Activated T-cell treated with anti-CD3 and anti-CD28 coated beads, Interleukin-2, amount 50 U/mL, for 4 hours (primary cell): Measurements from ENCODE around the gene ZBTB2. TPM values are rescaled to one million over a fixed set of nuclear protein-coding genes. Genes with fewer than 3 reads are reported as not detected.
"Not testable (repeated sequence)": the region's sequence is repeated elsewhere in the genome, so short reads cannot be mapped to it uniquely, and the experiment has no call there.

ENCODE experiments used
- ATAC-seq, 2 donors: fragments of 200-7000 bp; cut with Tn5 transposase; one replicate each; pipeline ENCODE4 v1.10.0; 2021
- DNase-seq: peaks from one replicate; pipeline ENCODE4 v3.0.0-alpha.2; 2020
- H3K27me3 Mint-ChIP-seq: one replicate; pipeline ENCODE4 v1.8.0; 2021; ENCODE audit warnings: low read depth, mixed read lengths
- H3K36me3 Mint-ChIP-seq: one replicate; pipeline ENCODE4 v1.8.0; 2022; ENCODE audit warnings: mixed read lengths; ENCODE audit not compliant: insufficient read depth
- H3K4me1 Mint-ChIP-seq: one replicate; pipeline ENCODE4 v1.8.0; 2021; ENCODE audit warnings: low read depth, mixed read lengths
- H3K4me3 Mint-ChIP-seq: one replicate; pipeline ENCODE4 v1.8.0; 2021; ENCODE audit warnings: mild to moderate bottlenecking, moderate library complexity, mixed read lengths
- H3K9me3 Mint-ChIP-seq: one replicate; pipeline ENCODE4 v1.8.0; 2021; ENCODE audit warnings: mixed read lengths
- total RNA-seq, 3 donors: library from RNA; stranded (reverse); gene quantifications; one replicate each; pipeline ENCODE4 v1.2.1, GENCODE V29; 2021

The ZBTB2 gene
- total RNA-seq, 3 donors from 2014 or later: 18.5 to 21.7 (median 19.5) TPM

GRCh38 chr6:151389618-151390275 is 1.6 kb downstream of the ZBTB2 start:
- peak; percentile 74 for ATAC-seq
- no peaks in the 10 kb centered on the region for H3K9me3 Mint-ChIP-seq
- H3K36me3 Mint-ChIP-seq: no peaks in the 10 kb centered on the region
- H3K4me1 Mint-ChIP-seq: peaks cover 64% of the 10 kb centered on the region
- peak overlapping the region; percentile 92 for H3K4me3 Mint-ChIP-seq
- no peaks in the 10 kb centered on the region for H3K27me3 Mint-ChIP-seq
- DNase-seq: peak; percentile 25

- H3K27me3 Mint-ChIP-seq: no peaks in the 10 kb centered on the region
- DNase-seq (no peak), ATAC-seq (no peak)
- H3K4me3 Mint-ChIP-seq: peak overlapping the region; percentile 92
- no peaks in the 10 kb centered on the region for H3K9me3 Mint-ChIP-seq
- H3K36me3 Mint-ChIP-seq: peaks cover 5% of the 10 kb centered on the region
- H3K4me1 Mint-ChIP-seq: peaks cover 66% of the 10 kb centered on the region
Observed at GRCh38 chr6:151388997-151389617, 2.3 kb downstream of the ZBTB2 start.

GRCh38 chr6:151388236-151388635 is 3.1 kb downstream of the ZBTB2 start:
- no peaks in the 10 kb centered on the region for H3K27me3 Mint-ChIP-seq
- H3K4me1 Mint-ChIP-seq: peaks cover 61% of the 10 kb centered on the region
- peak overlapping the region; percentile 42 for H3K4me3 Mint-ChIP-seq
- H3K9me3 Mint-ChIP-seq: no peaks in the 10 kb centered on the region
- DNase-seq (no peak), ATAC-seq (no peak)
- H3K36me3 Mint-ChIP-seq: peaks cover 8% of the 10 kb centered on the region

- H3K27me3 Mint-ChIP-seq: no peaks in the 10 kb centered on the region
- H3K4me1 Mint-ChIP-seq: peaks cover 52% of the 10 kb centered on the region
- no peak overlapping the region for H3K4me3 Mint-ChIP-seq
- no peaks in the 10 kb centered on the region for H3K9me3 Mint-ChIP-seq
- DNase-seq: no peak
- peaks cover 8% of the 10 kb centered on the region for H3K36me3 Mint-ChIP-seq
- no peak for ATAC-seq
Observed at GRCh38 chr6:151387175-151387970, 4.0 kb downstream of the ZBTB2 start.

GRCh38 chr6:151385177-151385576 is 6.2 kb downstream of the ZBTB2 start:
- H3K9me3 Mint-ChIP-seq: no peaks in the 10 kb centered on the region
- peaks cover 62% of the 10 kb centered on the region for H3K4me1 Mint-ChIP-seq
- H3K36me3 Mint-ChIP-seq: peaks cover 11% of the 10 kb centered on the region
- ATAC-seq (no peak), DNase-seq (no peak)
- no peaks in the 10 kb centered on the region for H3K27me3 Mint-ChIP-seq
- peak overlapping the region; percentile 19 for H3K4me3 Mint-ChIP-seq

GRCh38 chr6:151384151-151384550 is 7.2 kb downstream of the ZBTB2 start:
- peaks cover 11% of the 10 kb centered on the region for H3K36me3 Mint-ChIP-seq
- peaks cover 66% of the 10 kb centered on the region for H3K4me1 Mint-ChIP-seq
- no peak overlapping the region for H3K4me3 Mint-ChIP-seq
- no peak for ATAC-seq
- no peaks in the 10 kb centered on the region for H3K9me3 Mint-ChIP-seq
- H3K27me3 Mint-ChIP-seq: no peaks in the 10 kb centered on the region
- no peak for DNase-seq

- DNase-seq, H3K4me3 Mint-ChIP-seq: not testable (repeated sequence)
- peaks cover 66% of the 10 kb centered on the region for H3K4me1 Mint-ChIP-seq
Observed at GRCh38 chr6:151382631-151383030, 8.7 kb downstream of the ZBTB2 start.

GRCh38 chr6:151381722-151382121 is 9.6 kb downstream of the ZBTB2 start:
- DNase-seq (no peak), ATAC-seq (peak in 1 of 2 donors; percentile 9)
- H3K9me3 Mint-ChIP-seq: no peaks in the 10 kb centered on the region
- no peaks in the 10 kb centered on the region for H3K27me3 Mint-ChIP-seq
- H3K36me3 Mint-ChIP-seq: peaks cover 11% of the 10 kb centered on the region
- peaks cover 64% of the 10 kb centered on the region for H3K4me1 Mint-ChIP-seq
- H3K4me3 Mint-ChIP-seq: peak overlapping the region; percentile 24

More at GRCh38 chr6:151382631-151383030, 8.7 kb downstream of the ZBTB2 start:
- H3K9me3 Mint-ChIP-seq, ATAC-seq, H3K27me3 Mint-ChIP-seq: not testable (repeated sequence)
- peaks cover 11% of the 10 kb centered on the region for H3K36me3 Mint-ChIP-seq

- Mint-ChIP-seq H3K4me1 (peaks cover 68% of the 10 kb centered on the region), H3K36me3 (peaks cover 13% of the 10 kb centered on the region), H3K4me3 (peak overlapping the region; percentile 83), H3K27me3 (no peaks in the 10 kb centered on the region), H3K9me3 (no peaks in the 10 kb centered on the region)
- DNase-seq (no peak), ATAC-seq (peak in 1 of 2 donors; percentile 8)
Observed at GRCh38 chr6:151380848-151381205, 10.5 kb downstream of the ZBTB2 start.

- peaks cover 13% of the 10 kb centered on the region for H3K36me3 Mint-ChIP-seq
- DNase-seq (no peak), ATAC-seq (peak; percentile 70 to 77)
- H3K4me1 Mint-ChIP-seq: peaks cover 67% of the 10 kb centered on the region
- H3K27me3 Mint-ChIP-seq: no peaks in the 10 kb centered on the region
- peak overlapping the region; percentile 83 for H3K4me3 Mint-ChIP-seq
- no peaks in the 10 kb centered on the region for H3K9me3 Mint-ChIP-seq
Observed at GRCh38 chr6:151379933-151380847, 11.2 kb downstream of the ZBTB2 start.

GRCh38 chr6:151377095-151377494 is 14.3 kb downstream of the ZBTB2 start:
- Mint-ChIP-seq H3K36me3 (peaks cover 9% of the 10 kb centered on the region), H3K4me1 (peaks cover 80% of the 10 kb centered on the region), H3K27me3 (no peaks in the 10 kb centered on the region), H3K9me3 (no peaks in the 10 kb centered on the region), H3K4me3 (no peak overlapping the region)
- ATAC-seq (no peak), DNase-seq (no peak)

GRCh38 chr6:151376440-151376839 is 14.9 kb downstream of the ZBTB2 start:
- H3K4me1 Mint-ChIP-seq: peaks cover 83% of the 10 kb centered on the region
- no peaks in the 10 kb centered on the region for H3K27me3 Mint-ChIP-seq
- peaks cover 16% of the 10 kb centered on the region for H3K36me3 Mint-ChIP-seq
- ATAC-seq: no peak
- no peak overlapping the region for H3K4me3 Mint-ChIP-seq
- no peak for DNase-seq
- H3K9me3 Mint-ChIP-seq: no peaks in the 10 kb centered on the region

GRCh38 chr6:151375833-151376232 is 15.5 kb downstream of the ZBTB2 start:
- H3K9me3 Mint-ChIP-seq: no peaks in the 10 kb centered on the region

More at GRCh38 chr6:151375833-151376232, 15.5 kb downstream of the ZBTB2 start:
- H3K36me3 Mint-ChIP-seq: peaks cover 19% of the 10 kb centered on the region
- H3K4me3 Mint-ChIP-seq: no peak overlapping the region
- no peaks in the 10 kb centered on the region for H3K27me3 Mint-ChIP-seq
- no peak for ATAC-seq
- DNase-seq: no peak
- H3K4me1 Mint-ChIP-seq: peaks cover 83% of the 10 kb centered on the region
